ENCODE measurements around the gene BTG4.

GRCh38 chr11:111559800-111560464 is 47.7 kb upstream of the BTG4 start:
- TF ChIP-seq STAT6 (CRISPR knock-in tag; conservative IDR thresholded peaks at IDR 0.05; ENCODE audit: low read depth): no peak
- TF ChIP-seq, protein P1, sequence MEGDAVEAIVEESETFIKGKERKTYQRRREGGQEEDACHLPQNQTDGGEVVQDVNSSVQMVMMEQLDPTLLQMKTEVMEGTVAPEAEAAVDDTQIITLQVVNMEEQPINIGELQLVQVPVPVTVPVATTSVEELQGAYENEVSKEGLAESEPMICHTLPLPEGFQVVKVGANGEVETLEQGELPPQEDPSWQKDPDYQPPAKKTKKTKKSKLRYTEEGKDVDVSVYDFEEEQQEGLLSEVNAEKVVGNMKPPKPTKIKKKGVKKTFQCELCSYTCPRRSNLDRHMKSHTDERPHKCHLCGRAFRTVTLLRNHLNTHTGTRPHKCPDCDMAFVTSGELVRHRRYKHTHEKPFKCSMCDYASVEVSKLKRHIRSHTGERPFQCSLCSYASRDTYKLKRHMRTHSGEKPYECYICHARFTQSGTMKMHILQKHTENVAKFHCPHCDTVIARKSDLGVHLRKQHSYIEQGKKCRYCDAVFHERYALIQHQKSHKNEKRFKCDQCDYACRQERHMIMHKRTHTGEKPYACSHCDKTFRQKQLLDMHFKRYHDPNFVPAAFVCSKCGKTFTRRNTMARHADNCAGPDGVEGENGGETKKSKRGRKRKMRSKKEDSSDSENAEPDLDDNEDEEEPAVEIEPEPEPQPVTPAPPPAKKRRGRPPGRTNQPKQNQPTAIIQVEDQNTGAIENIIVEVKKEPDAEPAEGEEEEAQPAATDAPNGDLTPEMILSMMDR (IDR thresholded peaks at IDR 0.05): no peak
- no peak for TF ChIP-seq E2F4 (CRISPR knock-in tag; IDR thresholded peaks at IDR 0.05; ENCODE audit: borderline replicate concordance, low read depth)
- TF ChIP-seq NFYB (CRISPR knock-in tag; conservative IDR thresholded peaks at IDR 0.05; ENCODE audit: low read depth): no peak
- TF ChIP-seq ZBTB21 (CRISPR knock-in tag; IDR thresholded peaks at IDR 0.05; ENCODE audit: borderline replicate concordance): no peak
- no peak for TF ChIP-seq ESRRA (CRISPR knock-in tag; IDR thresholded peaks at IDR 0.05; ENCODE audit: borderline replicate concordance)
- no peak for TF ChIP-seq E2F5 (CRISPR knock-in tag; IDR thresholded peaks at IDR 0.05)
- no peak for TF ChIP-seq NR2C2 (CRISPR knock-in tag; IDR thresholded peaks at IDR 0.05)
- no peak for TF ChIP-seq USF2 (CRISPR knock-in tag; IDR thresholded peaks at IDR 0.05)
- TF ChIP-seq, protein P2, sequence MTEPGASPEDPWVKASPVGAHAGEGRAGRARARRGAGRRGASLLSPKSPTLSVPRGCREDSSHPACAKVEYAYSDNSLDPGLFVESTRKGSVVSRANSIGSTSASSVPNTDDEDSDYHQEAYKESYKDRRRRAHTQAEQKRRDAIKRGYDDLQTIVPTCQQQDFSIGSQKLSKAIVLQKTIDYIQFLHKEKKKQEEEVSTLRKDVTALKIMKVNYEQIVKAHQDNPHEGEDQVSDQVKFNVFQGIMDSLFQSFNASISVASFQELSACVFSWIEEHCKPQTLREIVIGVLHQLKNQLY (CRISPR knock-in tag; IDR thresholded peaks at IDR 0.05): no peak
